ENCODE measurements around the gene TRIM14. TPM values are rescaled to one million over a fixed set of nuclear protein-coding genes. Genes with fewer than 3 reads are reported as not detected.

Gene TRIM14
- total RNA-seq, 6 experiments from 2014 or later = 34.6 to 38.2 (median 36.0) TPM

- DNase-seq = no peak
- no peak for TF ChIP-seq CTCF (IDR thresholded peaks at IDR 0.05)
- Mint-ChIP-seq H3K36me3 (ENCODE audit: low read depth) (no peaks in the 10 kb centered on the region), H3K27me3 (ENCODE audit: insufficient read depth) (no peaks in the 10 kb centered on the region; the same call in 1 of the 2 replicates), H3K27ac (no peak overlapping the region), H3K4me3 (no peak overlapping the region), H3K4me1 (ENCODE audit: low read depth) (peaks cover 22% of the 10 kb centered on the region), H3K9me3 (no peaks in the 10 kb centered on the region)
Observed at GRCh38 chr9:98043915-98044314, 75.1 kb downstream of the TRIM14 start.

- no peak overlapping the region for H3K4me3 Mint-ChIP-seq
- no peak overlapping the region for H3K27ac Mint-ChIP-seq
- DNase-seq = no peak
- H3K9me3 Mint-ChIP-seq = no peaks in the 10 kb centered on the region
- H3K36me3 Mint-ChIP-seq (ENCODE audit: low read depth) = no peaks in the 10 kb centered on the region
- peaks cover 4% of the 10 kb centered on the region for H3K27me3 Mint-ChIP-seq (ENCODE audit: insufficient read depth)
- H3K4me1 Mint-ChIP-seq (ENCODE audit: low read depth) = peaks cover 46% of the 10 kb centered on the region
- no peak for TF ChIP-seq CTCF (IDR thresholded peaks at IDR 0.05)
Observed at GRCh38 chr9:98040212-98040611, 78.8 kb downstream of the TRIM14 start.

GRCh38 chr9:98039607-98040017 lies 79.4 kb downstream of the TRIM14 start:
- peaks cover 48% of the 10 kb centered on the region for H3K4me1 Mint-ChIP-seq (ENCODE audit: low read depth)
- H3K9me3 Mint-ChIP-seq = no peaks in the 10 kb centered on the region
- DNase-seq = peak; percentile 19
- TF ChIP-seq CTCF (IDR thresholded peaks at IDR 0.05) = no peak
- no peaks in the 10 kb centered on the region for H3K36me3 Mint-ChIP-seq (ENCODE audit: low read depth)
- H3K4me3 Mint-ChIP-seq = peak overlapping the region; percentile 56
- H3K27me3 Mint-ChIP-seq (ENCODE audit: insufficient read depth) = peaks cover 4% of the 10 kb centered on the region
- H3K27ac Mint-ChIP-seq = 0 out of 2 replicates have a peak overlapping the region, but pooled peaks have one; percentile 11

GRCh38 chr9:98038958-98039357 lies 80.1 kb downstream of the TRIM14 start:
- no peak for DNase-seq
- Mint-ChIP-seq H3K4me3 (no peak overlapping the region), H3K4me1 (ENCODE audit: low read depth) (peaks cover 55% of the 10 kb centered on the region), H3K27me3 (ENCODE audit: insufficient read depth) (peaks cover 4% of the 10 kb centered on the region), H3K27ac (no peak overlapping the region), H3K9me3 (no peaks in the 10 kb centered on the region), H3K36me3 (ENCODE audit: low read depth) (no peaks in the 10 kb centered on the region)
- no peak for TF ChIP-seq CTCF (IDR thresholded peaks at IDR 0.05)

GRCh38 chr9:98037357-98037756 lies 81.7 kb downstream of the TRIM14 start:
- H3K36me3 Mint-ChIP-seq (ENCODE audit: low read depth) = no peaks in the 10 kb centered on the region
- H3K9me3 Mint-ChIP-seq = no peaks in the 10 kb centered on the region
- peaks cover 4% of the 10 kb centered on the region for H3K27me3 Mint-ChIP-seq (ENCODE audit: insufficient read depth)
- H3K27ac Mint-ChIP-seq = peak overlapping the region; percentile 98
- TF ChIP-seq CTCF (IDR thresholded peaks at IDR 0.05) = no peak
- H3K4me3 Mint-ChIP-seq = peak overlapping the region; percentile 15; the same call in 1 of the 2 replicates
- H3K4me1 Mint-ChIP-seq (ENCODE audit: low read depth) = peaks cover 67% of the 10 kb centered on the region
- DNase-seq = peak; percentile 7

Measured in HFFc6 (cell line).